Measurements from ENCODE around the gene CSTPP1. TPM values are rescaled to one million over a fixed set of nuclear protein-coding genes. Genes with fewer than 3 reads are reported as not detected.

Gene CSTPP1
- total and polyA plus RNA-seq, 2 of the 4 experiments (the other 2 are of a cell fraction): 22.0 to 35.7 TPM

GRCh38 chr11:47180006-47180787 is 243.6 kb downstream of the CSTPP1 start:
- Histone ChIP-seq H2BK20ac (ENCODE audit: low read depth, low read length) (no peak overlapping the region), H3K4me2 (ENCODE audit: low read depth, low read length) (no peak overlapping the region), H3K79me1 (ENCODE audit: low read depth in 1 of 2, low read length in 2 of 2) (peaks cover 4 to 41% of the 10 kb centered on the region in 2 experiments; a peak in 3 of 4 replicates), H3K4ac (ENCODE audit: low read depth, low read length) (no peak overlapping the region), H3K27ac (ENCODE audit: insufficient read depth, low read length) (no peak overlapping the region), H3K23ac (ENCODE audit: low read depth, low read length) (no peak overlapping the region), H4K8ac (ENCODE audit: low read depth in 2 of 2, low read length in 2 of 2) (no peak overlapping the region), H3K4me1 (ENCODE audit: control insufficient read depth, insufficient read depth, low read length) (peaks cover 16% of the 10 kb centered on the region), H3K18ac (ENCODE audit: low read depth, low read length) (no peak overlapping the region), H2BK15ac (ENCODE audit: low read depth, low read length) (no peak overlapping the region), H2BK120ac (ENCODE audit: low read depth, low read length) (no peak overlapping the region), H3K9ac (ENCODE audit: low read depth, low read length) (no peak overlapping the region), H4K91ac (ENCODE audit: insufficient read depth, low read depth, low read length) (no peak overlapping the region), H3K36me3 (ENCODE audit: control insufficient read depth, insufficient read depth, low read length) (peaks cover 22% of the 10 kb centered on the region), H2AFZ (replicated peaks; ENCODE audit: low read length, poor library complexity) (no peak overlapping the region), H2AK5ac (ENCODE audit: low read depth, low read length) (no peak overlapping the region), H3K9me3 (ENCODE audit: control insufficient read depth, insufficient read depth, low read length) (no peaks in the 10 kb centered on the region), H3K27me3 (ENCODE audit: control insufficient read depth, insufficient read depth, low read length) (no peaks in the 10 kb centered on the region), H2AK9ac (replicated peaks; ENCODE audit: low read depth, low read length, poor library complexity) (no peak overlapping the region), H4K20me1 (ENCODE audit: insufficient read depth, low read length) (0 out of 2 replicates have a peak, but pooled peaks cover 10% of the 10 kb centered on the region), H3K4me3 (ENCODE audit: insufficient read depth, low read depth, low read length) (no peak overlapping the region), H4K5ac (ENCODE audit: low read depth, low read length) (no peak overlapping the region), H3K14ac (replicated peaks; ENCODE audit: low read depth, low read length) (no peak overlapping the region), H3K9me1 (ENCODE audit: insufficient read depth, low read length) (0 out of 2 replicates have a peak, but pooled peaks cover 3% of the 10 kb centered on the region), H2BK5ac (ENCODE audit: low read depth, low read length, poor library complexity, severe bottlenecking) (no peak overlapping the region), H3K56ac (ENCODE audit: extremely low read depth, insufficient read depth, low read length) (no peak overlapping the region)
- TF ChIP-seq RCOR1 (IDR thresholded peaks at IDR 0.05; ENCODE audit: insufficient replicate concordance, low read length) (no peak), RFX5 (IDR thresholded peaks at IDR 0.05; ENCODE audit: low read depth, low read length) (no peak), CHD1 (IDR thresholded peaks at IDR 0.05; ENCODE audit: low read depth, low read length) (no peak), CEBPB (IDR thresholded peaks at IDR 0.05; ENCODE audit: low read depth, low read length) (no peak), POLR2A (IDR thresholded peaks at IDR 0.05; ENCODE audit: low read depth, low read length) (no peak), SMC3 (IDR thresholded peaks at IDR 0.05; ENCODE audit: low read depth, low read length) (no peak), MXI1 (IDR thresholded peaks at IDR 0.05; ENCODE audit: borderline replicate concordance, low read depth, low read length) (no peak)
- TF ChIP-seq, protein P1, sequence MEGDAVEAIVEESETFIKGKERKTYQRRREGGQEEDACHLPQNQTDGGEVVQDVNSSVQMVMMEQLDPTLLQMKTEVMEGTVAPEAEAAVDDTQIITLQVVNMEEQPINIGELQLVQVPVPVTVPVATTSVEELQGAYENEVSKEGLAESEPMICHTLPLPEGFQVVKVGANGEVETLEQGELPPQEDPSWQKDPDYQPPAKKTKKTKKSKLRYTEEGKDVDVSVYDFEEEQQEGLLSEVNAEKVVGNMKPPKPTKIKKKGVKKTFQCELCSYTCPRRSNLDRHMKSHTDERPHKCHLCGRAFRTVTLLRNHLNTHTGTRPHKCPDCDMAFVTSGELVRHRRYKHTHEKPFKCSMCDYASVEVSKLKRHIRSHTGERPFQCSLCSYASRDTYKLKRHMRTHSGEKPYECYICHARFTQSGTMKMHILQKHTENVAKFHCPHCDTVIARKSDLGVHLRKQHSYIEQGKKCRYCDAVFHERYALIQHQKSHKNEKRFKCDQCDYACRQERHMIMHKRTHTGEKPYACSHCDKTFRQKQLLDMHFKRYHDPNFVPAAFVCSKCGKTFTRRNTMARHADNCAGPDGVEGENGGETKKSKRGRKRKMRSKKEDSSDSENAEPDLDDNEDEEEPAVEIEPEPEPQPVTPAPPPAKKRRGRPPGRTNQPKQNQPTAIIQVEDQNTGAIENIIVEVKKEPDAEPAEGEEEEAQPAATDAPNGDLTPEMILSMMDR (conservative IDR thresholded peaks at IDR 0.05; ENCODE audit: low read depth, low read length): no peak
- TF ChIP-seq, protein P2, sequence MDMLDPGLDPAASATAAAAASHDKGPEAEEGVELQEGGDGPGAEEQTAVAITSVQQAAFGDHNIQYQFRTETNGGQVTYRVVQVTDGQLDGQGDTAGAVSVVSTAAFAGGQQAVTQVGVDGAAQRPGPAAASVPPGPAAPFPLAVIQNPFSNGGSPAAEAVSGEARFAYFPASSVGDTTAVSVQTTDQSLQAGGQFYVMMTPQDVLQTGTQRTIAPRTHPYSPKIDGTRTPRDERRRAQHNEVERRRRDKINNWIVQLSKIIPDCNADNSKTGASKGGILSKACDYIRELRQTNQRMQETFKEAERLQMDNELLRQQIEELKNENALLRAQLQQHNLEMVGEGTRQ (IDR thresholded peaks at IDR 0.05; ENCODE audit: low read depth, low read length): no peak
- in situ Hi-C loops (cut with MboI; ENCODE audit: low sequenced_read_pairs): loop anchor here (5.0 kb wide), 1 partner anchor 167 kb away; no protein-coding TSS in a partner anchor
- 91% methylated on average over 17 of the region's 35 CpGs; no CpG with 5 or more reads in 1 of the 2 experiments for WGBS, 2 experiments (ENCODE audit: extremely low coverage in 2 of 2, insufficient read length in 1 of 2)
- intact Hi-C loops (cut with micrococcal nuclease): no loop called here
- no TSS peak for BruUV-seq (replicated peaks)
- CTCF ChIA-PET: interaction anchor here (1.0 kb wide), 1 partner anchor 79 kb away, joined by 4 read pairs; no protein-coding TSS in a partner anchor
- ATAC-seq (ENCODE audit: low read depth): no peak
- no peak for DNase-seq
- dilution Hi-C loops (cut with HindIII; ENCODE audit: low sequenced_read_pairs, unreplicated experiment): no loop called here
- POLR2A ChIA-PET (ENCODE audit: unreplicated experiment): interaction anchor here (0.6 kb wide), 1 partner anchor 232 kb away, joined by 4 read pairs; no protein-coding TSS in a partner anchor
